GM19240 (cell line): Measurements from ENCODE around the gene SLC6A6.

Source experiments
- DNase-seq: peaks from one replicate; pipeline ENCODE4 v3.0.0; 2011; ENCODE audit warnings: low spot score; ENCODE audit not compliant: insufficient read length

Gene SLC6A6

DNA sequence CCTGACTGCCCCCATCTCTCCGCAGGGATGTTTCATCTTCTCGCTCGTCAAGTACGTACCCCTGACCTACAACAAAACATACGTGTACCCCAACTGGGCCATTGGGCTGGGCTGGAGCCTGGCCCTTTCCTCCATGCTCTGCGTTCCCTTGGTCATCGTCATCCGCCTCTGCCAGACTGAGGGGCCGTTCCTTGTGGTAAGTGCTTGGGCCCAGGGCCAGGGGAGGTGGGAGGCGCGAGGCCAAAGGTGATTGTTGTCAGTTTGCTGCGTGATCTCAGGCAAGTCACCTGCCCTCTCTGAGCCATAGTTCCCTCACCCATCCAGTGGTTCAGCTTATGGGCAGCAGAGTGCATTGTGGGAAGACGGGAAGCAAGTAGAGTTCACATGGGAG is 79.2 kb downstream of the SLC6A6 start:
- no peak for DNase-seq

- no peak for DNase-seq
Measured at GRCh38 chr3:14482271-14482721, 79.9 kb downstream of the SLC6A6 start.

DNA sequence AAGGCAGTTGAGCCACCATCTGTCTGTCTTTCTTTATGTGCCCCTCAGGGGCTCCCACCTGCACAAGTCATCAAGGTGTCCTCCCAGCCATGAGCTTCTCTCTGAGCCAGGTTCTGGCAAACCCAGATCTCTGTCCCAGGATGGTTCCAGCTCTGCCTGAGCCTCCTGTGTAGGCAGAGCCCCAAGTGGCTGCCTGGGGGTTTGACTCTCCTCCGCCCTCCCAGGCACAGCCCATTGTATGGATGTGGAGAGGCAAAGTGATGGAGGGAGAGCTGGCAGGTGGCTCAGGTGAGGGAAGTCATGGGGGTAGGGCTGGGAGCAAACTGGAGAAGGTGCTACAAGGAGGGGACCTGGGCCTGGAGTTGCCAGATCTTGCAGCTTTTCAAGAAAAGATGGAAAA is 80.9 kb downstream of the SLC6A6 start:
- DNase-seq, result no peak

GRCh38 chr3:14484741-14485140 is 82.3 kb downstream of the SLC6A6 start:
- no peak for DNase-seq

GRCh38 chr3:14485981-14486380 is 83.6 kb downstream of the SLC6A6 start:
- no peak for DNase-seq

GRCh38 chr3:14486460-14486859 is 84.1 kb downstream of the SLC6A6 start:
- DNase-seq, result no peak

DNA sequence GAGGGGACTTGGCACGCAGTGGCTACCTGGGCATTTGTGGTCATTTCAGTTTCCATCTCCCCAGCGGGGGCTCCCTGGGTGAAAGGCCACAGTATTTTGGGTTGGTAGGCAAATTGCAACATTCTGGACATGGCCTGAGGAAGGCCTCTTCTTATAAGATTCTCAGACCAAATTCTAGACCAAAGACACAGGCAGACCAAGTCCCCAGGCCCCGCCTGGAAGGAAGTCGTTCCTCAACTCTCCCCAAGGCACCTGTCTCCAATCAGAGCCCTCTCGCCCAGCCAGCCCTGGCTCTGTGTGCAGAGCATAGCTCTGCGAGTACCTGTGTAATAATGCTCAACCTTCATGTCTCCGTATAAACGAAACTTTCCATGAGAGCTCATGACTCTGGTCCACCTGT is 84.7 kb downstream of the SLC6A6 start:
- no peak for DNase-seq

- no peak for DNase-seq
Measured at GRCh38 chr3:14487821-14488220, 85.4 kb downstream of the SLC6A6 start.

DNA sequence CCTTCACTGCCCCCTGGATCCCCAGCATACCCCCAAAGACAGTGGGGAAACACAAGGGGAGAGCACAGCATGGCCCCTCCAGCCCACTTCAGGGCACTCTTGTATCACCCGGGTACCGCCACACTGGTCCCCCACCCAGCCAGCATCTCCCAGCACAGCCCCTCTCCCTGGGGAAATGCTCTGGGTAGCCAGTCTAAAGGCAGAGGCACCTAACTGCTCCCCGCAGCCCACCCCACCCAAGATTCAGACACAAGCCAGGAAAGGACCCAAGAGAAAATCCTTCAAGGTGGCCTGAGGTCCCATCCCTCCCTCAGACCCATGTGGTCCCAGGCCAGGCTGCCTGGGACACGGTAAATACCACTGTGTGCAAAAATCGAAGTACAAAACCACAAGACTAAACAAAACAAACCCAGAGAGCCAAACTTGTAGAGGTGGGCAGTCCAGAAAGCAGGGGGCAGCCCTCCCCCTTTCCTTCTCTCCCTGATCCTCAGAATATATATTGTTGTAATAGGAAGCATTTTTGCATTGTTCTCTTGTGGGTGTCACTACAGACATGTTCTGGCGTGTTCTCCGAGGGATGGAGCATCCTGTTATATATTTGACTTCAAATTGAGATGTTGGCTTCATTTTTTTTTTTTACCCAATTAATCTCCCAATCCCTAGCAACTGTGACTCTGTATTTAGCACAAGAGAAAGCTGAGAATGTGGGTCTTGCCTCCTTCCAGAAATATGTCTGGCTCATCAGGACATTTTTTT is 86.1 kb downstream of the SLC6A6 start:
- DNase-seq, result no peak

DNA sequence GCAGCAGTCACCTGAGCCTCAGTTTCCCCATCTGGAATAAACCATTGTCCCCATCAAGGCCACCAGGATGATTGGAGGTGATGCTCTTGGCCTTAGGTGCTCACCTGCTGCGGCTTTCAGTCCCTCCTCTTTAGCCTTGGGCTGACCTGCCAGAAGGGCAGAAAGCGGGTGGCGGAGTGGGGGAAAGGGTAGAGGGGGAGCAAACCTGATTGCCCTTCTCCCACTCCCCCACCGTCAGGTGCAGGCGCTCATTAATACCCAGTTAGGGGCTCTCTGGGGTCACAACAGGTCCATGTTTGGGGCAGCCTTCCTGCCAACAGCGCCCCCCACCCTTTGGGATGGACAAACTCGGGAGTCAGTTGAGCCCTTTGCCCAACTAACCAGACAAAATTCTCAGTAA is 87.2 kb downstream of the SLC6A6 start:
- no peak for DNase-seq

DNA sequence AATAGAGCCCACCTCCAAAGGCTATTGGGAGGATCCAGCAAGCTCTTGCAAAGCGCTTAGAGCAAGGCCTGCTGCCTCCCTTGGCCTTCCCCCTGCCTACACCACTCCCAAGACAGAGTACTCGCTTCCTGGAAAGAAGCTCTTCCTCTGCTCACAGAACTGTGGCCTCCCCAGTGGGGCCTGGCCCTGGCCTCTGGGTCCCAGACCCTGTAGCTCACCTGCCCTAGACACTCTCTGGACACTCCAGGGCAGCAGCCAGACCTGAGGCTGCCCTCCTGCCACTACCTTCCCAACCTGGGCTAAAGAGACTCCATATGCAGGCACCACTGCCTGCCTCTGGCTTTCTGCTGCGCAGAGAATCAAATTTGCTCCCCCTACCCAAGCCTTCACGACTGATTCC is 87.8 kb downstream of the SLC6A6 start:
- DNase-seq, result no peak

GRCh38 chr3:14490831-14491230 is 88.4 kb downstream of the SLC6A6 start:
- no peak for DNase-seq

GRCh38 chr3:14491396-14492190 is 89.2 kb downstream of the SLC6A6 start:
- no peak for DNase-seq

GRCh38 chr3:14492948-14493881 is 90.8 kb downstream of the SLC6A6 start:
- no peak for DNase-seq

DNA sequence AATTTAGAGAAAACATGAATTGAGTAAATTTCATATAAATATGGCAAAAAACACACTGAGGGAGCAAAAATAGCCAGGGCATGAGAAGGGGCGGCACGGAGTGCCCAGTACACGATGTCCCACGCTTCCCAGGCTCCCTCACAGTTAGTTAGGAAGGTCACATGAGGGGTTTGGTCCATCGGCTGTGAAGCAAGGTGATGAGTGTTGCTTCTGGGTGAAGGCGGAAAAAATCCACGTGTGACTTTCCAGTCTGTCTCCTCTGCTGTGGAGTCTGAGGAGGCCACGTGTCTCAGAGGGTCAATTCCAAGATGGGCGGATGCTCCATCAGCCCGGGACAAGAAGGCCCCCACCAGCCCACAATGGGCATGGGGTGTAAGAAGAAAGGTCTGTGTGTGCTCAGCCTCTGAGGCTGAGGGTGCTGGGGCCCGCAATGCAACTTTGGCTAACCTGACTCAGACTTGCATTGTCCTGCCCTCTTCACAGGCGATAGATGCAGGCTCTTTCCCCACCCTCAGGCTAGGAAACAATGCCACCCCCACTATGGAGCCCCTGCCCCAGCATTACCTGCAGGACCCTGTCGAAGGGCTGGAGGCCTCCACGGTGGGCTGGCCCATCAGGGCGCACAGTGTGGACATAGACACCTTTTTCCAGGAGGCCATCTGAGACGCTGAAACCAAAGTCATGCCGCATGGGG is 92.0 kb downstream of the SLC6A6 start:
- DNase-seq, result no peak

- DNase-seq, result no peak
Measured at GRCh38 chr3:14494973-14495300, 92.5 kb downstream of the SLC6A6 start.

DNA sequence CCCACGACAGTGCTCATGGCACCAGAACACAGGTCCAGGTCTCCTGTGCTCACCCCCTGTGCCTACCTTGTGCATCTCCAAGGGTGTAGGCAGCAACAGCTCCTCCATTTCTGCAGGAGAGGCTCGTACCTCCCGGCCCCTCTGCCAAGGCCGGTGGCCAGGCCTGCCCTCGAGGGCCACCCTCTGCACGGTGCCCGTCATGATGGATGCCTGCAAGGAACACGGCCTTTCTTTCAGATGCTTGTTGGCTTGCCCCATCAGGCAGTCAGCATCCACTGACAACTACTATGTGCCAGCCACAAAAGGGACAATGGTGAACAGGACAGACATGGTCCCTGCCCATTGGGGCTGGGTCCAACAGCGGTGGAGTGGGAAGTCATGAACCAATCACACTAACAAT is 93.9 kb downstream of the SLC6A6 start:
- no peak for DNase-seq

DNA sequence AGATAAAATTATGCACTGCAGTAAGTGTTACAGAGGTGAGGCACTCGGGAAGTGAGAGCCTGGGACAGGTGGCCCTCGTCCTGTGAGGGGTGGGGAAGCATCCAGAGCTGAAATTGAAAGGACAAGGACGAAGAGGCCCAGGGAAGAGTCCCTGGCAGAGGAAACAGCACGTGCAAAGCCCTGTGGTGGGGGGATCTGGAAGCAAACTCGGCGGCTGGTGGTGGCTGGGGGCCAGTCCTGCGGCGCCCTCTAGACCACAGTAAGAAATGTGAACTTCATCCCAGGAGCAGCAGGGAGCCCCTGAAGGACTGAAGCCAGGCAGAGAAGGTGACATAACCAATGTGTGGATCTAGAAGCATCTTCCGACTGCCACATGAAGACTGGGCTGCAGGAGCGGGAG is 94.9 kb downstream of the SLC6A6 start:
- no peak for DNase-seq

DNA sequence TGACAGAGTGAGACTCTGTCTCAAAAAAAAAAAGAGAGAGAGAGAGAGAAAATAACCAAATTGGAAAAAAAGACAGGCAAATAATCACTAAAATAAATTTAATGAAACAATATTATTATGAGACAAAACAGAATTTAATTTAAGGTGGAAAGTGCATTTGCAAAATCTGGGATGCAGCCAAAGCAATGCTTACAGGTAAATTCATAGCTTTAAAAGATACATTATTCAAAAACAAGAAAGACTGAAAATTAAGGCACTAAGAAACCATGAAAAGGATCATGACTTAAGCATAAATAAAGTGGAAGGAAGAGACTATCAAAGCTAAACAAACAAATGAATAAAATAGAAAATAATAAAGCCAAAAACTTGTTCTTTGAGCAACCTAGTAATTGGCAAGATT is 100.1 kb downstream of the SLC6A6 start:
- DNase-seq, result no peak

DNA sequence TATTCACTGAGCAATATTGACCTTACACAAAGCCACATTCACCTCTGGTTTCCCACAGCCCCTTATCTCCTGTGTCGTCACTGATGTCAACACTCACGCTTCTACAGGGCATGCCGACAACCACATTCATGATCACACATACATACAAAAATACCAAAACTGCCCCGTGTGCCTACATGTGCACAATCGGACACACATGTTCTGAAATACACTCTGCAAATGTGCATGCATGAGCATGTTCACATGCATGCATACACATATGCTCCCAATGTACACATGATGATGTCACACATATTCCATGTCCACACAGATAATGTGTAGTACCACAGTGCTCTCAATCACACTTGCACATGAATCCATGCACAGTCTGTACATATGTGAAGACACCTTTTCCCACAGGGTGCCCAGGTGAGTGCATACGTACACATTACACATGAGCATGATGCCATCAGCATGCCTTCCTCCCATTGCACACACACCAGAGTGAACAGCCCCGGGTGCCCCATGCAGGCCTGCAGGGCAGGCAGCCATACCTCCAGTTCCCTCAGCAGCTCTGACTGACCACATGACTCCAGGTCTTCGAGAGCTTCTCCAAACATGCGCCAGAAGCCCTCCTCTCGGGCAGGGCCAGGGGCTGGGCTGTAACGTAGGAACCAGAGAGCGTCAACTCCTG is 100.8 kb downstream of the SLC6A6 start:
- no peak for DNase-seq

GRCh38 chr3:14503706-14504065 is 101.3 kb downstream of the SLC6A6 start:
- DNase-seq, result no peak
